ENCODE data around the gene C1orf232.

C1orf232 gene

GRCh38 chr1:26166719-26167281 lies 2.0 kb downstream of the C1orf232 start:
- TF ChIP-seq CTCF (conservative IDR thresholded peaks at IDR 0.05) = no peak
- no peak overlapping the region for H3K27ac ChIP-seq

- no peak for TF ChIP-seq CTCF (conservative IDR thresholded peaks at IDR 0.05)
- no peak overlapping the region for H3K27ac ChIP-seq
Observed at GRCh38 chr1:26164861-26165842, 3.6 kb downstream of the C1orf232 start.

- peak overlapping the region; percentile 53; the same call in 1 of the 2 replicates for H3K27ac ChIP-seq
- TF ChIP-seq CTCF (conservative IDR thresholded peaks at IDR 0.05) = peak; percentile 93
Observed at GRCh38 chr1:26164036-26164860, 4.5 kb downstream of the C1orf232 start.

GRCh38 chr1:26163684-26164035 lies 5.1 kb downstream of the C1orf232 start:
- H3K27ac ChIP-seq = no peak overlapping the region
- no peak for TF ChIP-seq CTCF (conservative IDR thresholded peaks at IDR 0.05)

- H3K27ac ChIP-seq = peak overlapping the region; percentile 71
- TF ChIP-seq CTCF (conservative IDR thresholded peaks at IDR 0.05) = no peak
Observed at GRCh38 chr1:26162220-26162709, 6.5 kb downstream of the C1orf232 start.

GRCh38 chr1:26161415-26162219 lies 7.1 kb downstream of the C1orf232 start:
- TF ChIP-seq CTCF (conservative IDR thresholded peaks at IDR 0.05) = peak; percentile 63
- peak overlapping the region; percentile 71 for H3K27ac ChIP-seq
